CD4-positive, alpha-beta T cell treated with Interleukin-4 for 4 hours (primary cell): ENCODE measurements around the gene GPR137B.
A peak's percentile ranks its signal among the peaks of the same experiment; 100 is the strongest.
"Not testable (repeated sequence)": the region's sequence is repeated elsewhere in the genome, so short reads cannot be mapped to it uniquely, and the experiment has no call there.

Source experiments
- DNase-seq: peaks from one replicate; pipeline ENCODE4 v3.0.0-alpha.2; 2020

The GPR137B gene

DNA sequence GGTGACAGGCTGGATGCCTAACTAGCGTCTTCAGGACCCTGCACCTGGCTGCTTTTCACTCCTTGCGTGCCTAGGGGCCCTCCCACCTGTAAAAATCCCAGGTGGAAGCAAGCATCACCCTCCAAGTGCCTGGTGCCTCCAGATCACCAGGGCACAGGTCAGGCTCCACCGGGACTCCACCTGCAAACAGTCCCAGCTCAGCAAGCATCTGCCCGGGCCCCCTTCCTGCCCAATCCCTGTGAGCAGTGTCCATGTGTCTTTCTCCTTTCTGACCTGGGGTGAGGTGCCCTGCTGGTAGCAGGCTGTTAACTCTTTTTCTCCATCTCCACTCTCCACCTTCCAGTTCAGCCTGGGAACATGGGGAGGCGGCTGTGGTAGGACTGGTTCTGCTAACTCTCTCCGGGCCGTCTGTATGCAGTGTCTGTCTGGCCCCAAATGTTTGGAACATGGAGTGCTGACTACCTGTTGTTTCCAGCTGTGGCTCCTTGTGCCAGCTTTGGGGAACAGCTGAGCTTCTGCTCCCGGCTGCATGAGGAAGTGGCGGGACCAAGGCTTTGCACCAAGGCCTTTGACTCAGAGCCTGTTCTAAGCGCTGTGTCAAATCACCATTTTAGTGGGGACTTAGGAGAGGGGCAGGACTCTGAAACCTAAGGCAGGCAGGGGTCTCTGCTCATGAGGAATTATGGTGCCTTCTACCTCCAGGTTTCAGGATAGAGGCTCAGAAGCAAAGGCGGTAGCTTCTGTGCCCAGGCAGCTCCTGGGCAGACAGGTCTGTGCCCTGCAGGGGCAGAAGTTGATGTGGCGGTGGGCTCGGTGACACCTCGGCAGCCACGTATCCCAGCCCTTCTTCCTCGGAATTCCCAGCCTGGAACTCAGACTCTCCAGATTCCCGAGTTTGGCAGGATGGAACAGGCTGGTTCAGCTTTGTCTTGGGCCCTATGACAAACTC lies 5.5 kb downstream of the GPR137B start:
- no peak for DNase-seq

DNA sequence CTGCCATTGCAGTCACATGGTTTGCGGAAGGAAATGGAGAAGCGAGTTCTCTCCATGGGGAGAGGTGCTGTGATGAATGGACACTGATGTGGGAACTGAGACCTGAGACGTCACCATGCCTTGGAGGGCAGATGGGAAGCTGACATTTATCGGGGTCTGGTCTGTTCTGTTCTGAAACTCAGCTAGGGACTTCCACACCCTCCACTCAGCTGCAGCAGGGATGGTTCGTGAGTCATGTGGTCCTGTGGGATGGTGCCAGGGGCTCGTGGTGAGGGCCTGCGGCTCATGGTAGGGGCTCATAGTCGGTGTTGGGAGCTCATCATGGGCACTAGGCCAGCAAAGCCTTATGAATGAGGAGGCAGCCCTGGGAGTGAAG lies 6.1 kb downstream of the GPR137B start:
- no peak for DNase-seq

DNA sequence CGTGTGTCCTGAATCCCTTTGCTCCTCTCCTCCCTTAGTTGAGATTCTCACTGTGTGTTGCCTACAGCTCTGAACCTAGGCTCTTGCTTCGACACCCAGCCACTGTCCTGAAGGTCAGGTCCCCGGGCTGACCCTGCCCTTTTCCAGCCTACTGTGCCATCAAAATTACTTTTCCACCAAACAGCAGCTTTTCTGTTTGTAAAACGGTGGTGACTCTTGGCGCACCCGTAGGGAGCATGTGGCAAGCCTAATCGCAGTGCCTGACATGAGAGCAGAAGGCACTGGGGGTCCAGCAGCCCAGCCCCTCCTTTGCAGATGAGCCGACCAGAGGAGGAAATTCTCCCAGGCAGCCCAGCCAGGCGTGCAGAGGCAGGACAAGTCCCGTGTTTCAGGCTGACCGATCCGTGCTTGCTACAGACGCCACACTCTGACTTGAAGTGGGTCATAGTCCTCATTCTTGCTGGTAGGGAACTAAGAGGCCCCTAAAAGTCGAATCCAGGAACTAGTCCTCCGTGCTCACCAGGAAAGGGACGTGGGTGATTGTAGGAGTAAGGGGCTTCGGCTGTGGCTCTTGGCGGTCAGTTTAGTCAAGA lies 6.8 kb downstream of the GPR137B start:
- DNase-seq, result no peak

DNA sequence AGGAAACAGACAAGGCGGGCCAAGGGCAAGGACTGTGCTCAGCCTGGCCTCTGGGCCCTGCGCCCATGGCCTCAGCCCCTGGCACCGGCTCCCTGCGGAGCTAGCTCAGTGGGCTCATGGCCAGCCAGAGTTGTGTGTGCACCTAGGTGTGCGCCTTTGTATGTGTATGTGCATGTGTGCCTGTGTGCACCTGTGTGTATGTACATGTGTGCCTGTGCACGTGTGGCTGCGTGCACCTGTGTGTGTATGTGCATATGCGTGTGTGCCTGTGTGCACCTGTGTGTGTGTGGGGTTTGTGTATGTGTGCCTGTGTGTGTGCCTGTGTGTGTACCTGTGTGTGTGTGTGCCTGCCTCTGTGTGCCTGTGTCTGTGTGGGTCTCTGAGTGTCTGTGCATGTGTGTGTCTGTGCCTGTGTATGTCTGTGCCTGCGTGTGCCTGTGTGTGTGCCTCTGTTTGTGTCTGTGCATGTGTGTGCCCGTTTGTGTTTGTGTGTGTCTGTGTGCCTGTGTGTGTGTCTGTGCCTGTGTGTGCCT lies 7.4 kb downstream of the GPR137B start:
- DNase-seq, result no peak

DNA sequence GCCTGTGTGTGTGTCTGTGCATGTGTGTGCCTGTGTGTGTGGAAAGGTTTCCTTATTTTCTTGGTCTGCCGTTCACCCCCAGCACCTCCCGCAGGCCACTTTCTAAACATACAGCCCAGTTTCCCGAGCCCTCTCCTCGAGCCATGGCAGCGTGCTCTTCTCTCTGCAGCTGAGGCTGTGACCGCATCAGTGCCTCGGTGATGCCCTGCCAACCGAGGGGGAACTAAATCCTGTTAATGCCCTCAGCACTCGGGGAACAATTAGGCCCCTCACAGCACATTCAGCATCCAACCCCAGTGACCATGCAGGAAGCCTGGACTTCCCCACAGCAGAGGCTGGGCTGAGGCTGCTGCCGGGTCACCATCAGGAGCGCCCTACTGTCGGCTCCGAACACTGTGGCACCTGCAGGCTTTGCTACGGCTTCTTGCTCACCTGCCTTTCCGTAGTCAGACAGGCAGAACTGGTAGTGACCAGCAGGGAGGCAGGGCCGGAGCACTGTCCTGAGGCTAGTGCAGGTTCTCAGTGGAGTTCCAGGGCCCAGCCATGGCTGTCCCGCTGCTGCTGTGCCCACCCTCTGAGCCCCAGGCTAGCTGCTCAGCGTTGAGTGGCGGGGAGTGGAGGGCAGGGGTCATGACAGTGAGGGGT lies 8.1 kb downstream of the GPR137B start:
- DNase-seq, result no peak

DNA sequence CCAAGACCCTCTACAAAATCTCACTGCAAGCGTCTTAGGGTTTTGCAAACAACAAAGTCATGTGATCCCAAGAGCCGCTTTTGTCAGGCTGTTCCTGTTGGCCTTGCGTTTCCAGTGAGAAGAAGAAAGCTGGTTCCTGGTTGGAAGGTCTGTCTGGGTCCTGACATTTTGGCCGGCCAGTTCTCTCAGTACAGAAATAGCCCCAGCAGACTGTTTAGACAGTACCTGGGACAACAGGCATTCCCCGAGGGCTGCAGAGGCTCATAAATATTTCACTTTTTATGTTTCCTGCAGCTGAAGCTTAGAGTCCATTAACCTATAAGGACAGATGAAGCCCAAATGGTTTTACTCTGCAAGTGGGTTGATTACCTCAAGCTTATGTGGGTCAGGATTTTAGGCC lies 8.6 kb downstream of the GPR137B start:
- DNase-seq, result no peak

DNA sequence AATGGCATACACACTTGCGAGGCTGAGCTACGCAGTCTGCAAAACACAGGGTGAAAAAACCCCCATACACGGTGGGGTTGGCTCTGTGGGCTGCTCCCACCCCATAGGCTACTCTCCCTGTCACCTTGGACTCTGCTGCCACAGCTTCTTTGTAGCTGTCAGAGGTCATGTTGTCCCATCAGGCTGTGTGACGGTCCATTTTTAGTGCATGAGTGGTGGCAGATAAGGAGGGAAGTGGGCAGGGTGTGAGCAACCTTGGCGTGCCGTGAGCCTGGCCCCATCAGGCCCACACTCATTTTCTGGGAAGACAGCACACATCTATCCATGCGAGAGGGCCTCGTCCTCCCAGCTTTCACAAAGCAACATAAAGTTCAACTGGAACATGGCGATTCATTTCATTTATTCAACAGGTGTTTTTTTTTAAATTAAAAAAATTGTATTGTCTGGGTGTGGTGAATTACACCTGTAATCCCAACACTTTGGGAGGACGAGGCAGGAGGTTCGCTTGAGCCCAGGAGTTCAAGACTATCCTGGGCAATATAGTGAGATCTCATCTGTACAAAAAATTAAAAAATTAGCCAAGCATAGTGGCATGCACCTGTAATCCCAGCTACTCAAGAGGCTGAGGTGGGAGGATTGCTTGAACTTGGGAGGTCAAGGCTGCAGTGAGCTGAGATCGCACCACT lies 9.5 kb downstream of the GPR137B start:
- no peak for DNase-seq

DNA sequence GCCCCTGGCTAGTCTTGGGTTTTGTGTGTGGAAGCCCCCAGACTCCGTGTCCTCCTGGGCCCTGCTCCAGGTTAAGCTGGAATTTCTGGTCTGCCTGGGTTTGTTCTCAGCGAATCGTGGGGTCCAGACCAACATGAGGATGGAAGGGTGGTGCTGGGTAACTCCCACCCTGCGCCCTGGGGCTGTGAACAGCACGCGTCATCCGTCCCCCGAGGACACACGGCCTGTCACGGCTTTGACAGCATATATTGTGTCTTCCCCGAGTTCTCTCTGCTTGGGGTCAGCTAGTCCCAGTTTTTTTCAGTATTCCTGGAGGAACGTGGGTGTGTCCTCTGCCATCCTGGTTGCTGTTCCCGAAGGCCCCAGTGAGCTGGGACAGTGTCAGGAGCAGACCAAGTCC lies 11.8 kb downstream of the GPR137B start:
- DNase-seq, result no peak

DNA sequence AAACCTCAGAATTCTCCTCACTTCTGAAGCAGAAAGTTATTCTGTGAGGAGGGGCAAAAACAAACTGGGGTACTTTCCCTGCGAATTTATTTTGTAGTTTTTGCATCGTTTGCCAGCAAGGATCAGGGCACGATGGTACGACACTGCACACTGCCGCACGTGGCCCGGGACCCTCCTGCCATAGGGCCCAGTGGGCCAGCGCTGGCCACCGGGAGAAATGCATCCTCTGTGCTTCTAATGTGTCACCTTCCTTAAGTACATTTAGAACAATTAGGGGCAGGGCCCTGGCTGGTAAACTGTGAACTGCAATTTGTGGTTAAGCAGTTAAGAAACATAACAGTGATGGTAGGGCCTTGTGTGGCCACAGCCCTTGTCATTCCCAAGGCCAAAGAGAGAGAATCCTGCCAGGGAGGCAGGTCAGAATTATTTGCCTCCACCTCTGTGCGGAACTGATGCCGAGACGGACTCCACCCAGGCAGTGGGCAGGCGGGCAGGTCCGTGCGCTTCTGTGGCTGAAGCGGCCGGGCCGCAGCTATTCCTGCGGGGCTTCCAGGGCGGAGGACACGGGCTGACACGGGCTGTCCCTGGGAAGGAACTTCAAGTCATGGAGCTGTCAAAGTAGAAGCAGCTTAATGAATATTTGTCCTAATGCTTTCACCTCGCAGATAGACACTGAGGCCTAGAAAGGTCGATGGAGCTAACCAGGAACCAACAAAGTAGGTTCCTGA lies 12.5 kb downstream of the GPR137B start:
- DNase-seq, result no peak

DNA sequence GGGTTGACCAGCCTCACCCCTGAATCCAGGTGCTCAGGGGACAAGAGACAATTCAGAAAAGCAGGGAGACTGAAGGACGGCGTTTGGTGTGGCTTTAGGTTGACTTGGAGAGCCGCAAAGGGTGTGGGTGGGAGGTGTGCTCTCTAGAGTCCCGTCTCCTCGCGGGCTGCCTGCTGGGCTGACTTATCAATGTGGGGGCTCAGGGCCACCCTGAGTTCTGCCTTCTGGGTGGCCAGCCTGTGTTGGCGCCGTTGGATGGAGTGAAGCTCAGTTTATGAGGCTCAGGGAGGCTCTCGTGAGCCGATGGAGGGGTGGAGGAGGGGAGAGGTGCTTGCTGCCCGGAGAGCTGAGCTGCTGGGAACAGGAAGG lies 13.0 kb downstream of the GPR137B start:
- DNase-seq, result no peak

DNA sequence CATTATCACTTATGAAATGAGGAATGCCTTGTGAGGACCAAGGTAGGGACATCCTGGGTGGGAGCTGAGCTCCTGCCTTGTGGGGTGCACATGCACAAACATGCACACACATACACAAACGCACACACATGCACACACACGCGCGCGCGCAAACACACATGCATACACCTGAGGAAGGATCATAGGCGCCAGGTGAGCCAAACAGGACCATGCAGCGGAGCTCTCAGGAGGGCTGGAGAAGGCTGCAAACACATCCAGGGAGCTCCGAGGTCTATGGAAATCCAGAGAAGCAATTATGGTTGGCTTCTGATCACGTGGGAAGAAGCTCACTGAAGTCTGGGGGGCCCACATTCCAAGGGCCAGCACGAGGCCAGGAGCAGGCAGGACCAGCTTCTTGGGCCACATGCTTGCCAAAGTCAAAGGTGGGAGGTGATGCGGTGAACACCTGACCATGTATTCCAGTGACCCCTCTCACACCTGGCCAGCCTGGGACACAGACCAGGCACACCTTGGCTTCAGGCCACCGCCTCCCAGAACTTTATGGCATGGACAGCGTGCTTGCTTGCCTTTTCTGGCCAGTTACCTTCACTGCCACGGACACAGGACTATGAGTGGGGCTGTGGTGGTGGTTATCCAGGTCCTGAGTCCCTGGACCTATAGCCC lies 13.6 kb downstream of the GPR137B start:
- no peak for DNase-seq

DNA sequence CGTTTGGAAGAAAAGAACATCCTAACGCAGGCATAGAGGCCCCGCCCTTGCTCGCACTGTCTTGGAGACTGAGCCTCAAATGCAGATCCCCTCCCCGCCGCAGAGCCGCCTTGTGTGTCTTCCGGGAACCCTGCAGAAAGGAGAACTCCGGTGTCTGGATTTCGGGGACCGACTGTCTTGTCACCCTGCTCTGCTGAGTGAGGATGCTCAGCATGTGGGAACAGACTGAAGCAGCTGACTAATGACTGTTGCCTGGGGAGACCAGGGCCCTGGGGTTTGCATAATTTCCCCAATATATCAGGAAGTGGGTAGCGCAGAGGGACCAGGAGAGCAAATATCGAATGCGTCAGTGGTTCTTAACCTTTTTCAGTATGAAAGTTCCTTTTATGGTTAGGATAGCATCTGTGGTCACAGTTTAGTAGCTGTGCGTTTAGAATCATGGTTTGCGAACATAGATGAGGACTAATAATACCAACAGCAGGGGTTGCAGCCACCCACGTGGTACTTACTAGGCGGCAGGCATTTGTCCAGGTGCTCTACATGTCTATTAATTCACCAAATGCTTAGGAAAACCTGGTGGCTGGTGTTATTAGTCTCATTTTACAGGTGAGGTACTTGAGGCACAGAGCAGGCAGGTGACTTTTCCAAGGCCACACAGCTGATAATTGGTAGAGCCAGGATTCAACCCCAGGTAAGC lies 14.3 kb downstream of the GPR137B start:
- DNase-seq, result peak; percentile 69

DNA sequence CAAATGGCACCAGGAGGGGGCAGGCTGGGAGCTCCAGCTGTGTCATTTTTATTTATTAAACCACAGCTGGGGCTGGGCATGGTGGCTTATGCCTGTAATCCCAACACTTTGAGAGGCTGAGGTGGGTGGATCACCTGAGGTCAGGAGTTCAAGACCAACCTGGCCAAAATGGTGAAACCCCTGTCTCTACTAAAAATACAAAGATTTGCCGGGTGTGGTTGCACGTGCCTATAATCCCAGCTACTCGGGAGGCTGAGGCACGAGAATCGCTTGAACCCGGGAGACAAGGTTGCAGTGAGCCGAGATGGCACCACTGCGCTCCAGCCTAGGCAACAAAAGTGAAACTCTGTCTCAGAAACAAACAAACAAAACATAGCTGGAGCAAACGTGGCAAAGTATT lies 15.7 kb downstream of the GPR137B start:
- not testable (repeated sequence) for DNase-seq

DNA sequence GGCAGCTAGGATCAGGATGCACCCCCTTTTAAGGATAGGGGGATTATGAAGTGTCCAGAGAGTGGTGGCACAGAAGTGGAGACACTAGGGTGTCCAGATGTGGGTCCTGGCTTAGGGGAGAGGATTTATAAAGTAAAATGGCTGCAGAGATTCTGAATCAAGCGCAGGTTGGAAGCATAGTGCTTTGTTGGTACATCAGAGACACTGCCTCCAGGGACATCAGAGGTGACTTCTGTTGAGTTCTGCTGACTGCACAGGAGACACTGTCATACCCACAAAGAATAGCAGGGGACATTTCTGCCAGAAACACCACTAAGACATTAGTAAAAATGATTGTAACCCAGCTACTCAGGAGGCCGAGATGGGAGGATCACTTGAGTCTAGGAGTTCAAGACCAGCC lies 16.4 kb downstream of the GPR137B start:
- DNase-seq, result no peak

DNA sequence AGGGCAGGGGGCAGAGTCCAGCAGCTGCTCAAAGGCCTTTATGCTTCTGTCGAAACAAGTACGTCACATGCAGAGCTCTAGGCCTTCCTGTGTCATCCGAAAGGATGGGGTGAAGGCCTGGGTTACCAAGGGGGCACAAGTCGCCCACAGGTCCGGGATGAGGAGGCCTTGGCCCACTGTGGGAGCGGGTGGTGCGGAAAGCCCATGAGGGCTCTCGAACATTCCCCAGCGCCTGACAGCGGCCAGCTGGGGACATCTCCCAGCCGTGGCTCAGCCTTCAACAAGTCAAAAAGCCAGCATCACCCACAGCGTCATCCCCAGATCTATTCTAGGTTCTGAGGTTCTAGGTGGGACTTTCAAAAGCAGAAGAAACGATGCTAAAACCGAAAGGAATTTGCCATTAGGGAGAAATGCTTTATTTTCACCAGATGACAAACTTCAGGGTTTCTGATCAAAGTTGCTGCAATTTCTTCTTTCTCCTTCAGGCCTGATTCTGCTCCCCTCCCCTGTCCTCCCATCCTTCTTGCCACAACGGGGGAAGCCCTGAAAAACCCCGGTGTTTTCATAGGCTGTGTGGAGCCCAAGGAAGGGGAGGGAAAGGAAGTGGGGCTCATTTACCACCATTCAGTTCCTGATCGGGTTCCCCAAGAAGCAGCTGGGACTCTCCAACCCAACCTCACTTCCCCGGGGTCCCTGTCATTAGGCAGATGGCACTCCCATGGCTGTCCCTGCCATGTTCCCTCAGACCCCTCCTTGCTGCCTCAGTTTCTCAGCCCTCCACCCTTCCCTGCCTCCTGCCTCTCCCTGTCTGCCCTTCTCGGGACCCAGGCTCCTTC lies 17.6 kb downstream of the GPR137B start:
- peak; percentile 20 for DNase-seq

DNA sequence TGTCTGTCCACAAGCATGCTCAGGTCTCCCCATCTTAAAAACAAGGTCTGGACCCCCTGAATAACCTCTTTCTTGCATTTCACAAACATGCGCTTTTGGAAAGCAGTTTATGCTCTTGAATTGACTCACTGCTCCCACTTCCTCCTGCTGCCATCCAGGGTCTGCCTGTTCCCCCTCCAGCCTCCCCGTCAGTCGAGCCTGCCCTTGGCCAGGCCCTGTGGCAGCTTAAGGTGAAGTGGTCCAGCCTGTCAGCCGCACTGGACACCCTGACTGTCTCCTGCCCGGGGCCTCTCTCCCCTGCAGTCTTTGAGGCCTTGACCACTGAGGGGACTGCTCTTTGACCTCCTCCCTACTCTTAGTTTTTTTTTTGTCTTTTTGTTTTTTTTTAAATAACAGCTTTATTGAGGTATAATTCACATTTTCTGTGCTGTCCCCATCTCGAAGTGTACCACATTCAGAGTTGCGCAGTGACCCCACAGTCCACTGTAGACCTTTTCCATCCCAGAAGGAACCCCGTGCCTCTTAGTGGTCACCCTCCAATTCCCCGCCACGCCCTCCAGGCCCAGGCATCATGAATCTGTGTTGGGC lies 18.3 kb downstream of the GPR137B start:
- no peak for DNase-seq

DNA sequence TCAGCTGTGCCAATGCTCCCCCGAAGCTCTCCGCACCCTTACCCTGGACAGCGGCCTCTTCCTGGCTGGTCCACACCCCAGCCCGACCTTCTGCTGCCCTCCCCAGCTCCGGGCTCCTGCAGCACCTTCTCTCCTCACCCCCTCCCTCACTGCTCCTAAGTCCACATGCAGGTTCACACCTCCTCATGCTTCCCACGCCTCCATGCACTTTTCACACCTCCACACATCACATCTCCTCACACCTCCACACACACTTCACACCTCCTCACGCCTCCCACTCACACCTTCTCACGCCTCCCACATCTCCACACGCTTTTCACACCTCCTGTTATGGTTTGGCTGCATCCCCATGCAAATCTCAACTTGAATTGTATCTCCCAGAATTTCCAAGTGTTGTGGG lies 18.9 kb downstream of the GPR137B start:
- no peak for DNase-seq

DNA sequence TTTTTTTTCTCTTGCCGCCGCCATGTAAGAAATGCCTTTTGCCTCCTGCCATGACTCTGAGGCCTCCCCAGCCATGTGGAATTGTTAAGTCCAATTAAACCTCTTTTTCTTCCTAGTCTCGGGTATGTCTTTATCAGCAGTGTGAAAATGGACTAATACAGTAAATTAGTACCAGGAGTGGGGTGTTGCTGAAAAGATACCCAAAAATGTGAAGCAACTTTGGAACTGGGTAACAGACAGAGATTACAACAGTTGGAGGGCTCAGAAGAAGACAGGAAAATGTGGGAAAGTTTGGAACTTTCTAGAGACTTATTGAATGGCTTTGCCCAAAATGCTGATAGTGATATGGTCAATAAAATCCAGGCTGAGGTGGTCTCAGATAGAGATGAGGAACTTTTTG lies 19.4 kb downstream of the GPR137B start:
- DNase-seq, result not testable (repeated sequence)

DNA sequence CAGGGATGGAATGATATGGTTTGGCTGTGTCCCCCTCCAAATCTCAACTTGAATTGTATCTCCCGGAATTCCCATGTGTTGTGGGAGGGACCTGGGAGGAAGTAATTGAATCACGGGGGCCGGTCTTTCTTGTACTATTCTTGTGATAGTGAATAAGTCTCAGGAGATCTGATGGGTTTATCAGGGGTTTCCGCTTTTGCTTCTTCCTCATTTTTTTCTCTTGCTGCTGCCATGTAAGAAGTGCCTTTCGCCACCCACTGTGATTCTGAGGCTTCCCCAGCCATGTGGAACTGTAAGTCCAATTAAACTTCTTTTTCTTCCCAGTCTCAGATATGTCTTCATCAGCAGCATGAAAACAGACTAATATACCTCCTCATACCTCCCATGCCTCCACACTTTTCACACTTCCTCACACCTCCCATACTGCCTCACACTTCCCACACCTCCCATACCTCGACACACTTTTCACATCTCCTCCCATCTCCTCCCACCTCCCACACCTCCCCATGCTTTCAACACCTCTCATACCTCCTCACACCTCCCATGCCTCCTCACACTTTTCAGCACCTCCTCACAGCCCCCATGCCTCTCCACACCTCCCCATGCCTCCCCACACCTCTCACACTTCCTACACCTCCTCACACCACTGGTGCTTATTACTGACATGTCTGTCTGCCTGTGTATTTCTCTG lies 21.3 kb downstream of the GPR137B start:
- no peak for DNase-seq
